ENCODE results near the gene SENP2. TPM values are rescaled to one million over a fixed set of nuclear protein-coding genes. Genes with fewer than 3 reads are reported as not detected.
A peak's percentile ranks its signal among the peaks of the same experiment; 100 is the strongest.

Gene SENP2
- polyA plus RNA-seq, 2 of the 4 experiments (the other 2 are of a cell fraction), result 19.7 to 22.4 TPM

DNA sequence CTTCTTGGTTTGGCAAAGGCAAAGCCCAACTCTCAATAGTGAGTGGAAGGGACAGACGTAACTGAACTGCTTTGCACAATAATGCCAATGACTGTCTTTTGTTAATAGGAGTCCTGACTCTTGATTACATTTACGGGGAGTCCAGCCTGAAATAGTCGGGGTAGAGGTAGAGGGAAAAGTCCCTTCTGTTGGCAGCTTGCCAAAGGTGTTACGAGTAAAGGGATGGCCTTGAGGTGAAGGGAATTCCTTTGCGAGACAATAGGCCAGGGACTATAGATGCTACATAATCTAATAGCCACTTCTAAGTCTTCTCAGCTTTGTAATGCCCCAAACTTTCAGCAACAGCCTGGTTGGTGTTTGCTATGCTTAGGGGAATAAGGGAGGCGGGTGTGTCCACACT, 2.2 kb upstream of the SENP2 start:
- Histone ChIP-seq H3K4me2 (no peak overlapping the region), H3K4me1 (peaks cover 6% of the 10 kb centered on the region; the same call in 1 of the 3 replicates), H3K27ac (no peak overlapping the region), H3K9me3 (no peaks in the 10 kb centered on the region), H3K4me3 (no peak overlapping the region)
- no peak for TF ChIP-seq ZC3H11A (IDR thresholded peaks at IDR 0.05)
- FAIRE-seq (no peak), ATAC-seq (no peak), DNase-seq (ENCODE audit: low read depth in 1 of 2, low spot score in 1 of 2) (no peak)
- CTCF ChIA-PET, result interaction anchor here (0.7 to 4.3 kb wide), 4 partner anchors 9 to 153 kb away, joined by 3 to 16 read pairs (median 4); no protein-coding TSS in a partner anchor
- POLR2A ChIA-PET, result no interaction called here
- WGBS (ENCODE audit: missing lambda C conversion rate), result 70% methylated on average over 6 of the region's 6 CpGs

DNA sequence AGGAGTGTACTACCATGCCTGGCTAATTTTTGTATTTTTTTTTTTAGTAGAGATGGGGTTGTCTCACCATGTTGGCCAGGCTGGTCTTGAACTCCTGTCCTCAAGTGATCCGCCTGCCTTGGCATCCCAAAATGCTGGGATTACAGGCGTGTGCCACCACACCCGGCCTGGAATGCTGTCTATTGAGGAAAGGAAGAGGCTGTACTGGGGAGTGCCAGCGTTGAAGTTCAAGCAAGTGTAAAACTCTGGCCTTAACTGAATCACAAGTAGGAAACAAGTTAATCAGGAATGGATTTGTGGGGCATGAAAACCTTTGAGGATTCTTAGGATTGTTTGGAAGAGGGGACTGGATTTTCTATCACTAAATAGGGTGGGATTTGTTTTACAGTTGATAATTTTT, 1.4 kb upstream of the SENP2 start:
- no peak overlapping the region for H3K4me3 ChIP-seq
- no peak for FAIRE-seq
- CTCF ChIA-PET, result interaction anchor here (1.7 to 4.3 kb wide), 2 partner anchors 9 to 25 kb away, joined by 4 to 16 read pairs; no protein-coding TSS in a partner anchor
- no peak for ATAC-seq
- WGBS (ENCODE audit: missing lambda C conversion rate), result 44% methylated on average over 3 of the region's 4 CpGs
- peaks cover 6% of the 10 kb centered on the region; the same call in 1 of the 3 replicates for H3K4me1 ChIP-seq
- DNase-seq (ENCODE audit: low read depth in 1 of 2, low spot score in 1 of 2), result peak in 1 of 2 experiments; percentile 4
- no peak overlapping the region for H3K4me2 ChIP-seq
- POLR2A ChIA-PET, result no interaction called here
- no peaks in the 10 kb centered on the region for H3K9me3 ChIP-seq
- TF ChIP-seq PHF8 (IDR thresholded peaks at IDR 0.05; ENCODE audit: borderline replicate concordance, low read depth) (no peak), ESRRA (IDR thresholded peaks at IDR 0.05; ENCODE audit: borderline replicate concordance, low read length) (no peak)
- TF ChIP-seq, protein P1, sequence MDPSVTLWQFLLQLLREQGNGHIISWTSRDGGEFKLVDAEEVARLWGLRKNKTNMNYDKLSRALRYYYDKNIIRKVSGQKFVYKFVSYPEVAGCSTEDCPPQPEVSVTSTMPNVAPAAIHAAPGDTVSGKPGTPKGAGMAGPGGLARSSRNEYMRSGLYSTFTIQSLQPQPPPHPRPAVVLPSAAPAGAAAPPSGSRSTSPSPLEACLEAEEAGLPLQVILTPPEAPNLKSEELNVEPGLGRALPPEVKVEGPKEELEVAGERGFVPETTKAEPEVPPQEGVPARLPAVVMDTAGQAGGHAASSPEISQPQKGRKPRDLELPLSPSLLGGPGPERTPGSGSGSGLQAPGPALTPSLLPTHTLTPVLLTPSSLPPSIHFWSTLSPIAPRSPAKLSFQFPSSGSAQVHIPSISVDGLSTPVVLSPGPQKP (IDR thresholded peaks at IDR 0.05; ENCODE audit: low read depth, low read length), result no peak
- H3K27ac ChIP-seq, result no peak overlapping the region

DNA sequence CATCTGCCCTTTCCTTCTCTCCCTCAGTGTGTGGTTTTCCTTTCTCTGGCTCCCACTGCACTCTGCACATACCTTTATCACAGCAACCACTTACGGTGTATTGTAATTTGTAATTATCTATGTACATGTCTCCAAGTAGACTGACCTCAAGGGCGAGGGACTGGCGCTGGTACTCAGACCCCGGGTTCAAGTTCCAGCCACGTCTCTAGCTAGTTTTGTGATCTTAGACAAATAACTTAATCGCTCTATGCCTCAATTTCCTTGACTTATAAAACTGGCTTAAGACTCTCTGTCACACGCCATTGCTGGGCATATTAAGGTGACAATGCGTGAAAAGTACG, 607 bp upstream of the SENP2 start:
- CTCF ChIA-PET, result interaction anchor here (0.7 to 4.3 kb wide), 3 partner anchors 10 to 710 kb away, joined by 3 to 16 read pairs (median 3); no protein-coding TSS in a partner anchor

More for the DNA sequence above, 607 bp upstream of the SENP2 start:
- POLR2A ChIA-PET, result interaction anchor here (0.6 to 1.7 kb wide), 11 partner anchors 11 to 345 kb away, joined by 3 to 11 read pairs (median 3); partner anchors contain the start of genes LIPH and TMEM41A
- FAIRE-seq (no peak), DNase-seq (ENCODE audit: low read depth in 1 of 2, low spot score in 1 of 2) (no peak), ATAC-seq (peak in 1 of 2 experiments; percentile 4; a peak in 1 of 6 replicates)
- no peaks in the 10 kb centered on the region for H3K9me3 ChIP-seq
- H3K27ac ChIP-seq, result peak overlapping the region; percentile 58 to 78
- peak overlapping the region; percentile 90 for H3K4me2 ChIP-seq
- whole genome bisulfite sequencing (ENCODE audit: missing lambda C conversion rate), result 32% methylated on average over 9 of the region's 9 CpGs
- peaks cover 6% of the 10 kb centered on the region; the same call in 1 of the 3 replicates for H3K4me1 ChIP-seq
- no peak for TF ChIP-seq CBX8 (IDR thresholded peaks at IDR 0.05)
- TF ChIP-seq POLR2AphosphoS2 (conservative IDR thresholded peaks at IDR 0.05; ENCODE audit: low read length), result no peak
- TF ChIP-seq SREBF2 (IDR thresholded peaks at IDR 0.05), result no peak
- TF ChIP-seq RNF2 (IDR thresholded peaks at IDR 0.05; ENCODE audit: borderline replicate concordance, low read depth), result no peak
- no peak for TF ChIP-seq POLR2A (IDR thresholded peaks at IDR 0.05; ENCODE audit: low read length)
- TF ChIP-seq, protein P2, sequence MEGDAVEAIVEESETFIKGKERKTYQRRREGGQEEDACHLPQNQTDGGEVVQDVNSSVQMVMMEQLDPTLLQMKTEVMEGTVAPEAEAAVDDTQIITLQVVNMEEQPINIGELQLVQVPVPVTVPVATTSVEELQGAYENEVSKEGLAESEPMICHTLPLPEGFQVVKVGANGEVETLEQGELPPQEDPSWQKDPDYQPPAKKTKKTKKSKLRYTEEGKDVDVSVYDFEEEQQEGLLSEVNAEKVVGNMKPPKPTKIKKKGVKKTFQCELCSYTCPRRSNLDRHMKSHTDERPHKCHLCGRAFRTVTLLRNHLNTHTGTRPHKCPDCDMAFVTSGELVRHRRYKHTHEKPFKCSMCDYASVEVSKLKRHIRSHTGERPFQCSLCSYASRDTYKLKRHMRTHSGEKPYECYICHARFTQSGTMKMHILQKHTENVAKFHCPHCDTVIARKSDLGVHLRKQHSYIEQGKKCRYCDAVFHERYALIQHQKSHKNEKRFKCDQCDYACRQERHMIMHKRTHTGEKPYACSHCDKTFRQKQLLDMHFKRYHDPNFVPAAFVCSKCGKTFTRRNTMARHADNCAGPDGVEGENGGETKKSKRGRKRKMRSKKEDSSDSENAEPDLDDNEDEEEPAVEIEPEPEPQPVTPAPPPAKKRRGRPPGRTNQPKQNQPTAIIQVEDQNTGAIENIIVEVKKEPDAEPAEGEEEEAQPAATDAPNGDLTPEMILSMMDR (IDR thresholded peaks at IDR 0.05), result no peak
- no peak for TF ChIP-seq KDM5A (IDR thresholded peaks at IDR 0.05)
- no peak for TF ChIP-seq NPAS2 (CRISPR knock-in tag; IDR thresholded peaks at IDR 0.05; ENCODE audit: borderline replicate concordance)
- no peak for TF ChIP-seq FOSL2 (IDR thresholded peaks at IDR 0.05)
- TF ChIP-seq FOSL2 (CRISPR knock-in tag; IDR thresholded peaks at IDR 0.05), result no peak
- TF ChIP-seq, protein P3, sequence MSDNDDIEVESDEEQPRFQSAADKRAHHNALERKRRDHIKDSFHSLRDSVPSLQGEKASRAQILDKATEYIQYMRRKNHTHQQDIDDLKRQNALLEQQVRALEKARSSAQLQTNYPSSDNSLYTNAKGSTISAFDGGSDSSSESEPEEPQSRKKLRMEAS (IDR thresholded peaks at IDR 0.05), result no peak
- no peak for TF ChIP-seq RARB (CRISPR knock-in tag; IDR thresholded peaks at IDR 0.05)
- TF ChIP-seq, protein P4, sequence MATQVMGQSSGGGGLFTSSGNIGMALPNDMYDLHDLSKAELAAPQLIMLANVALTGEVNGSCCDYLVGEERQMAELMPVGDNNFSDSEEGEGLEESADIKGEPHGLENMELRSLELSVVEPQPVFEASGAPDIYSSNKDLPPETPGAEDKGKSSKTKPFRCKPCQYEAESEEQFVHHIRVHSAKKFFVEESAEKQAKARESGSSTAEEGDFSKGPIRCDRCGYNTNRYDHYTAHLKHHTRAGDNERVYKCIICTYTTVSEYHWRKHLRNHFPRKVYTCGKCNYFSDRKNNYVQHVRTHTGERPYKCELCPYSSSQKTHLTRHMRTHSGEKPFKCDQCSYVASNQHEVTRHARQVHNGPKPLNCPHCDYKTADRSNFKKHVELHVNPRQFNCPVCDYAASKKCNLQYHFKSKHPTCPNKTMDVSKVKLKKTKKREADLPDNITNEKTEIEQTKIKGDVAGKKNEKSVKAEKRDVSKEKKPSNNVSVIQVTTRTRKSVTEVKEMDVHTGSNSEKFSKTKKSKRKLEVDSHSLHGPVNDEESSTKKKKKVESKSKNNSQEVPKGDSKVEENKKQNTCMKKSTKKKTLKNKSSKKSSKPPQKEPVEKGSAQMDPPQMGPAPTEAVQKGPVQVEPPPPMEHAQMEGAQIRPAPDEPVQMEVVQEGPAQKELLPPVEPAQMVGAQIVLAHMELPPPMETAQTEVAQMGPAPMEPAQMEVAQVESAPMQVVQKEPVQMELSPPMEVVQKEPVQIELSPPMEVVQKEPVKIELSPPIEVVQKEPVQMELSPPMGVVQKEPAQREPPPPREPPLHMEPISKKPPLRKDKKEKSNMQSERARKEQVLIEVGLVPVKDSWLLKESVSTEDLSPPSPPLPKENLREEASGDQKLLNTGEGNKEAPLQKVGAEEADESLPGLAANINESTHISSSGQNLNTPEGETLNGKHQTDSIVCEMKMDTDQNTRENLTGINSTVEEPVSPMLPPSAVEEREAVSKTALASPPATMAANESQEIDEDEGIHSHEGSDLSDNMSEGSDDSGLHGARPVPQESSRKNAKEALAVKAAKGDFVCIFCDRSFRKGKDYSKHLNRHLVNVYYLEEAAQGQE (IDR thresholded peaks at IDR 0.05), result no peak
- TF ChIP-seq, protein P5, sequence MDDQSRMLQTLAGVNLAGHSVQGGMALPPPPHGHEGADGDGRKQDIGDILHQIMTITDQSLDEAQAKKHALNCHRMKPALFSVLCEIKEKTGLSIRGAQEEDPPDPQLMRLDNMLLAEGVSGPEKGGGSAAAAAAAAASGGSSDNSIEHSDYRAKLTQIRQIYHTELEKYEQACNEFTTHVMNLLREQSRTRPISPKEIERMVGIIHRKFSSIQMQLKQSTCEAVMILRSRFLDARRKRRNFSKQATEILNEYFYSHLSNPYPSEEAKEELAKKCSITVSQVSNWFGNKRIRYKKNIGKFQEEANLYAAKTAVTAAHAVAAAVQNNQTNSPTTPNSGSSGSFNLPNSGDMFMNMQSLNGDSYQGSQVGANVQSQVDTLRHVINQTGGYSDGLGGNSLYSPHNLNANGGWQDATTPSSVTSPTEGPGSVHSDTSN (IDR thresholded peaks at IDR 0.05), result no peak
- TF ChIP-seq JUNB (IDR thresholded peaks at IDR 0.05), result no peak
- TF ChIP-seq JUN (IDR thresholded peaks at IDR 0.05), result no peak
- TF ChIP-seq TFCP2L1 (CRISPR knock-in tag; IDR thresholded peaks at IDR 0.05), result no peak
- no peak for TF ChIP-seq RAD21 (conservative IDR thresholded peaks at IDR 0.05 in 1 of 2, IDR thresholded peaks at IDR 0.05 in 1 of 2)
- TF ChIP-seq PHF8 (IDR thresholded peaks at IDR 0.05; ENCODE audit: borderline replicate concordance, low read depth), result no peak
- peak overlapping the region; percentile 45 for H3K4me3 ChIP-seq
